Large intestine (tissue), 3 donors: ENCODE data around the gene PRMT3. TPM values are rescaled to one million over a fixed set of nuclear protein-coding genes. Genes with fewer than 3 reads are reported as not detected.
"Not testable (repeated sequence)": the region's sequence is repeated elsewhere in the genome, so short reads cannot be mapped to it uniquely, and the experiment has no call there.

ENCODE experiments used
- DNase-seq, 2 donors: peaks; one replicate each; pipeline versions ENCODE4 v3.0.0 to v3.0.0-alpha.2; 2013
- H3K27ac ChIP-seq: one replicate; pipeline ENCODE4 v1.5.1; 2013; ENCODE audit warnings: low read length
- H3K27me3 ChIP-seq: 2 replicates; pipeline ENCODE4 v1.6.1; 2013; ENCODE audit warnings: low read length; ENCODE audit not compliant: control insufficient read depth, insufficient read depth
- H3K36me3 ChIP-seq: 2 replicates; pipeline ENCODE4 v1.6.1; 2013; ENCODE audit warnings: low read length; ENCODE audit not compliant: control insufficient read depth, insufficient read depth
- H3K4me1 ChIP-seq: one replicate; pipeline ENCODE4 v1.6.1; 2013; ENCODE audit warnings: low read length; ENCODE audit not compliant: control insufficient read depth, insufficient read depth
- H3K4me3 ChIP-seq: one replicate; pipeline ENCODE4 v1.5.1; 2013; ENCODE audit warnings: low read length
- H3K9me3 ChIP-seq: one replicate; pipeline ENCODE4 v1.6.1; 2013; ENCODE audit warnings: mild to moderate bottlenecking, low read depth, low read length, moderate library complexity; ENCODE audit not compliant: control insufficient read depth
- WGBS: methylation state at CpG from one replicate; pipeline ENCODE4 v1.1.5; 2013; ENCODE audit warnings: low lambda C conversion rate; ENCODE audit not compliant: insufficient coverage; 5-methylcytosine and 5-hydroxymethylcytosine counted together
- polyA plus RNA-seq: library from polyadenylated mRNA; unstranded; fragments of 120-200 nt; gene quantifications from one replicate; pipeline ENCODE4 v1.2.1, GENCODE V29; 2013

The PRMT3 gene
- polyA plus RNA-seq, 1 donor, result 17.2 TPM

- no peaks in the 10 kb centered on the region for H3K9me3 ChIP-seq
- no peaks in the 10 kb centered on the region for H3K4me1 ChIP-seq
- DNase-seq, result no peak
- H3K4me3 ChIP-seq, result no peak overlapping the region
- no peak overlapping the region for H3K27ac ChIP-seq
- no peaks in the 10 kb centered on the region for H3K36me3 ChIP-seq
- WGBS, result no CpG with 5 or more reads among the region's 2 CpGs
- no peaks in the 10 kb centered on the region for H3K27me3 ChIP-seq
These were observed 154.0 kb downstream of the PRMT3 start for GRCh38 chr11:20541503-20541902.

DNA sequence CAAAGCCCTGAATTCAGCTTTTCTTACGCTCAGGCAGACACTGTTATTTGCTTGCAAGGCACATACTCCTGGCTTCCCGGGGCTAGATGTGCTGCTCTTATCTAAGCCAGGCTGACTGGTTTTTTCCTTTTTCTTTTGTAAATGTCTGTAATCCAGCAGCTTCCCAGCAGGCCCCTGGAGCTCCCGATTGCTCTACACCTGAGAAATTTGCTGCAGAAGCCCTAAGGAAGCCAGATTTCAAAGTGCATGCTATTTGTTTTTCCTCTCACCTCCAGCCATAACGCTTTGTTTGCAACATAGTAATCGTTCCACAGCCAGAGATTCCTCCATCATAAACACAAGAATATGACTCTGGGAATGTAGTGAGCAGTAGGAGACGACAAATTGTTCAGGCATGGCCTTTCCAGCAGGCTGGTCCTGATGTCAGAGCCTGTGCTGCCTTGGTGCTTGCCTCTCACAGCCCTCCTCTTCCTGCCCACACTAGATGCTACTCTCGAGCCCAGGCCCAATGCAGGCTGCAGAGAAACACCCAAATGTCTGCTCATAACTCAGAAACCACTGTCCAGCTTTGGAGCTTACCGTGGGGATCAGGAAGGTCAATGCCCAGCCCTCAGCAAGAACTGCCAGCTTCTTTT lies 157.2 kb downstream of the PRMT3 start:
- no peak for DNase-seq
- H3K36me3 ChIP-seq, result no peaks in the 10 kb centered on the region
- no peak overlapping the region for H3K27ac ChIP-seq
- no peak overlapping the region for H3K4me3 ChIP-seq
- no CpG with 5 or more reads among the region's 8 CpGs for WGBS
- no peaks in the 10 kb centered on the region for H3K9me3 ChIP-seq
- no peaks in the 10 kb centered on the region for H3K4me1 ChIP-seq
- H3K27me3 ChIP-seq, result no peaks in the 10 kb centered on the region

DNA sequence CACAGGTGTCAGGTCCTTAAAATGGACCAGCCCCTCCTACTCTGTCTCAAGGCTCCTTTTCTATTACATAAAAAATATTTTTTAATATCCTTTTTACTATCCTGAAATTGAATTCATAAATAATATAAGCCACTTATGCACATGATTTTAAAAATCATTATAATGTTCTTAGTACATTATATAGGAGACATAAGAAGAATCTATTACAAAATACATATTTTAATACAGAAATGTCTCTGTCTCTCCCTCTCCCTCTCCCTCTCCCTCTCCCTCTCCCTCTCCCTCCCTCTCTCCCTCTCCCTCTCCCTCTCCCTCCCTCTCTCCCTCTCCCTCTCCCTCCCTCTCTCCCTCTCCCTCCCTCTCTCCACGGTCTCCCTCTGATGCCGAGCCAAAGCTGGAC lies 159.9 kb downstream of the PRMT3 start:
- Histone ChIP-seq H3K27ac (no peak overlapping the region), H3K27me3 (no peaks in the 10 kb centered on the region), H3K4me1 (no peaks in the 10 kb centered on the region), H3K9me3 (no peaks in the 10 kb centered on the region), H3K36me3 (no peaks in the 10 kb centered on the region), H3K4me3 (no peak overlapping the region)
- no CpG with 5 or more reads among the region's 2 CpGs for WGBS
- DNase-seq, result no peak

- Histone ChIP-seq H3K27ac (no peak overlapping the region), H3K4me1 (no peaks in the 10 kb centered on the region), H3K36me3 (no peaks in the 10 kb centered on the region), H3K9me3 (no peaks in the 10 kb centered on the region), H3K4me3 (no peak overlapping the region), H3K27me3 (no peaks in the 10 kb centered on the region)
- no CpG with 5 or more reads among the region's 2 CpGs for WGBS
- no peak for DNase-seq
These were observed 163.6 kb downstream of the PRMT3 start for GRCh38 chr11:20551096-20551495.

GRCh38 chr11:20555783-20556182 lies 168.3 kb downstream of the PRMT3 start:
- Histone ChIP-seq H3K9me3 (no peaks in the 10 kb centered on the region), H3K4me3 (no peak overlapping the region), H3K36me3 (no peaks in the 10 kb centered on the region), H3K27me3 (no peaks in the 10 kb centered on the region), H3K4me1 (no peaks in the 10 kb centered on the region), H3K27ac (no peak overlapping the region)
- DNase-seq, result no peak
- 60% methylated on average over 1 of the region's 3 CpGs for WGBS

- H3K27ac ChIP-seq, H3K27me3 ChIP-seq, DNase-seq, H3K4me3 ChIP-seq, H3K36me3 ChIP-seq, H3K4me1 ChIP-seq, H3K9me3 ChIP-seq: not testable (repeated sequence)
These were observed 168.9 kb downstream of the PRMT3 start for GRCh38 chr11:20556396-20556795.

DNA sequence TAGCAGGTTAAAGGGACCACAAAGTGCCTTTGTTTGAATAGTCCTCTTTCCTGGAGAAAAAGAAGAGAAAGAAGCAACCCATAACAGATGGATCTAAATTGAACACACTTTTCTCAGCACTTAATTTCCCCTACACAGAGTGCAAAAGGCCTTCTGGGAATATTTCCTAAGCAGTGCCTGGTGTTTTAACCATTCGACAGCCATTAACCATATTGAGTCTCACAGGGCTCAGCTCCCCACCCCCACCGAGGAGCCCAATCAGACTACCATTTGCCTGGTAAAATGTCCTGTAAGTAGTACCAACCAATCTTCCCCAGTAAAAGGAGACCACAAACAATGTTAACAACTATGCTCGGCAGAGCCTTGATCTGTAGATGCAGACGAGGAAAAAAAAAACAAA lies 171.2 kb downstream of the PRMT3 start:
- Histone ChIP-seq H3K27me3 (no peaks in the 10 kb centered on the region), H3K9me3 (no peaks in the 10 kb centered on the region), H3K36me3 (no peaks in the 10 kb centered on the region), H3K4me1 (no peaks in the 10 kb centered on the region), H3K27ac (no peak overlapping the region), H3K4me3 (no peak overlapping the region)
- no CpG with 5 or more reads among the region's 4 CpGs for WGBS
- no peak for DNase-seq

Other genes starting within 250 kb of the PRMT3 start
- not detected for gene DBX1, start 227.2 kb upstream of the PRMT3 start, polyA plus RNA-seq
- 25.0 TPM for gene HTATIP2, start 24.0 kb upstream of the PRMT3 start, polyA plus RNA-seq
- gene SLC6A5, start 211.9 kb downstream of the PRMT3 start, polyA plus RNA-seq, result 0.01 TPM